Measurements from ENCODE around the gene YTHDF2. TPM values are rescaled to one million over a fixed set of nuclear protein-coding genes. Genes with fewer than 3 reads are reported as not detected.

The YTHDF2 gene
- total RNA-seq, 1 experiment from 2014 or later = 51.5 TPM

DNA sequence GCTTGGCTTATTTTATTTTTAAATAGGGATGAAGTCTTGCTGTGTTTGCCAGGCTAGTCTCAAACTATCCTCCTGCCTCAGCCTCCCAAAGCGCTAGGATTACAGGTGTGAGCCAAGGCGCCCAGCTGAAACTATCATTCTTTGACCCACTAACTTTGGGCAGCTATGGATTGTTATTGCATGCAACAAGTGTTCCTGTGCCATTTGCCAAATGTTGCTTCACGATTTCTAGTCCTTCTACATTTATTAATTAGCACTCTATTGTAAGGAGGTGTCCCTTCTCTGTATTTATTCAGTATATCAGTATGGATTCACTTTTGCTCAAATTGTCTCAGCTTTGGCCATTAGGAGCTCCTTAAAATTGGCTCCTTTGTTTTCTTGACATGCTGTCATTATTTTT, 36.4 kb downstream of the YTHDF2 start:
- Histone ChIP-seq H3K9me3 (no peaks in the 10 kb centered on the region), H3K4me3 (ENCODE audit: low read depth, low read length) (no peak overlapping the region), H3K4me1 (no peaks in the 10 kb centered on the region), H3K27me3 (replicated peaks; ENCODE audit: control insufficient read depth, insufficient read depth, low read length) (no peaks in the 10 kb centered on the region), H3K36me3 (ENCODE audit: control insufficient read depth, insufficient read depth, low read length) (no peaks in the 10 kb centered on the region)
- Mint-ChIP-seq H3K36me3 (ENCODE audit: insufficient read depth, unreplicated experiment) (peaks cover 27% of the 10 kb centered on the region), H3K9me3 (ENCODE audit: unreplicated experiment) (no peaks in the 10 kb centered on the region), H3K27ac (ENCODE audit: unreplicated experiment) (no peak overlapping the region), H3K4me1 (ENCODE audit: low read depth, unreplicated experiment) (no peaks in the 10 kb centered on the region), H3K4me3 (ENCODE audit: unreplicated experiment) (no peak overlapping the region), H3K27me3 (ENCODE audit: insufficient read depth, unreplicated experiment) (no peaks in the 10 kb centered on the region)
- no peak for DNase-seq
- intact Hi-C loops (cut with micrococcal nuclease; ENCODE audit: unreplicated experiment) = no loop called here
- ChIA-PET POLR2A (no interaction called here), CTCF (no interaction called here)
- TF ChIP-seq, protein P1, sequence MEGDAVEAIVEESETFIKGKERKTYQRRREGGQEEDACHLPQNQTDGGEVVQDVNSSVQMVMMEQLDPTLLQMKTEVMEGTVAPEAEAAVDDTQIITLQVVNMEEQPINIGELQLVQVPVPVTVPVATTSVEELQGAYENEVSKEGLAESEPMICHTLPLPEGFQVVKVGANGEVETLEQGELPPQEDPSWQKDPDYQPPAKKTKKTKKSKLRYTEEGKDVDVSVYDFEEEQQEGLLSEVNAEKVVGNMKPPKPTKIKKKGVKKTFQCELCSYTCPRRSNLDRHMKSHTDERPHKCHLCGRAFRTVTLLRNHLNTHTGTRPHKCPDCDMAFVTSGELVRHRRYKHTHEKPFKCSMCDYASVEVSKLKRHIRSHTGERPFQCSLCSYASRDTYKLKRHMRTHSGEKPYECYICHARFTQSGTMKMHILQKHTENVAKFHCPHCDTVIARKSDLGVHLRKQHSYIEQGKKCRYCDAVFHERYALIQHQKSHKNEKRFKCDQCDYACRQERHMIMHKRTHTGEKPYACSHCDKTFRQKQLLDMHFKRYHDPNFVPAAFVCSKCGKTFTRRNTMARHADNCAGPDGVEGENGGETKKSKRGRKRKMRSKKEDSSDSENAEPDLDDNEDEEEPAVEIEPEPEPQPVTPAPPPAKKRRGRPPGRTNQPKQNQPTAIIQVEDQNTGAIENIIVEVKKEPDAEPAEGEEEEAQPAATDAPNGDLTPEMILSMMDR (IDR thresholded peaks at IDR 0.05; ENCODE audit: insufficient read depth in 1 of 2, low read depth in 1 of 2, low read length in 1 of 2, severe bottlenecking in 1 of 2, unreplicated experiment in 1 of 2) = no peak
- no TSS peak for BruUV-seq (replicated peaks)

DNA sequence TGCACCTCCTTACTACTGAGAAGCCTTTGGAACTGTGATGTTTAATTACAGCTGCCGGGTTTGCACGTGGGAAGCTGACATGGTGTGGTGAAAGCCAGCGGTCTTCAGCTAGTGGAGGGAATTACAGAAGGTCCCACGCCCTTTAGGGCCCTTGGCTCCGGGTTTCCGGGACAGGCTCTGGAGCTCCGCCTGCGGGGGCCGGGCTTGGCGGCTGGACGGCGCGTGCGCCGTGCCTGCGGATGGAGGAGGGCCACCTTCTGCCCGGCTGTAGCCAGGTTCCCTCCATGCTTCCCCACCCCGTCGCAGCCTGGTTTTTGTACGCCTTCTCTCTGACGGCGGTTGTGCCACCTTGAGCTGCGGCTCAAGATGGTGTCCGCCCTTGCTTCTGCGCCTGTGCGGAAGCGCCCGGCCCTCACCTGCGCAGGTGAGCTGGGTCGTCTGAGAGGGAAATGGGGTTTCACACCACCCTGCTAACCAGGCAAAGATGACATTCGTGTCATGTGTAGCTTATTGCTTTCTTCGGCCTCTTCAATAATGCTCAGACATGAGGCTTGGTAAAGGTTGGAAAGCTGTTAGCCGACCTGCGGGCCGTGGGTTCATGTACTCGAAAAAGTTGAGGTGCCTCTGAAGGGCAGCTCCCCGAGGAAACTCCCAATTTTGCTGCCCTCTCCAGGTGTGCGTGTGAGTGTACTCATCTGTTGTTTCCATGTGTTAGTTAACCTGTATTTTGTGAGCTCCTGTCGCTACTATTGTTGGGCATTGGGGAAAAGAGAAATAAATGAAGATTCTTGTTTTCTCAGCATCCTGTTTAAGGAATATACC, 38.6 kb downstream of the YTHDF2 start:
- TF ChIP-seq, protein P1 (IDR thresholded peaks at IDR 0.05; ENCODE audit: insufficient read depth in 1 of 2, low read depth in 1 of 2, low read length in 1 of 2, severe bottlenecking in 1 of 2, unreplicated experiment in 1 of 2) = no peak

DNA sequence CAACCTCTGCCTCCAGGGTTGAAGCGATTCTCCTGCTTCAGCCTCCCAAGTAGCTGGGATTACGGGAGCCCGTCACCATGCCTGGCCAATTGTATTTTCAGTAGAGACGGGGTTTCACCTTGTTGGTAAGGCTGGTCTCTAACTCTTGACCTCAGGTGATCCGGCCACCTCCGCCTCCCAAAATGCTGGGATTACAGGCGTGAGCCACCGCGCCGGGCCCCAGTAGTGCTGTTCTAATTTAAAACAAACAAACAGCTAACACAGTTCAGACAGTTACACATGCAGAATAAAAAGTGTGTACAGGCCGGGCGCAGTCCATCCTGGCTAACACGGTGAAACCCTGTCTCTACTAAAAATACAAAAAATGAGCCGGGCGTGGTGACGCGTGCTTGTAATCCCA, 39.6 kb downstream of the YTHDF2 start:
- no peaks in the 10 kb centered on the region for H3K4me1 Mint-ChIP-seq (ENCODE audit: low read depth, unreplicated experiment)
- H3K4me3 Mint-ChIP-seq (ENCODE audit: unreplicated experiment) = no peak overlapping the region
- ChIA-PET CTCF (no interaction called here), POLR2A (no interaction called here)
- TF ChIP-seq, protein P1 (IDR thresholded peaks at IDR 0.05; ENCODE audit: insufficient read depth in 1 of 2, low read depth in 1 of 2, low read length in 1 of 2, severe bottlenecking in 1 of 2, unreplicated experiment in 1 of 2) = no peak
- no peak for DNase-seq
- H3K27me3 Mint-ChIP-seq (ENCODE audit: insufficient read depth, unreplicated experiment) = no peaks in the 10 kb centered on the region
- no peaks in the 10 kb centered on the region for H3K9me3 Mint-ChIP-seq (ENCODE audit: unreplicated experiment)
- H3K27me3 ChIP-seq (replicated peaks; ENCODE audit: control insufficient read depth, insufficient read depth, low read length) = no peaks in the 10 kb centered on the region
- no peaks in the 10 kb centered on the region for H3K9me3 ChIP-seq
- no peak overlapping the region for H3K4me3 ChIP-seq (ENCODE audit: low read depth, low read length)
- no peak overlapping the region for H3K27ac Mint-ChIP-seq (ENCODE audit: unreplicated experiment)
- peaks cover 9% of the 10 kb centered on the region for H3K36me3 Mint-ChIP-seq (ENCODE audit: insufficient read depth, unreplicated experiment)
- H3K36me3 ChIP-seq (ENCODE audit: control insufficient read depth, insufficient read depth, low read length) = no peaks in the 10 kb centered on the region
- BruUV-seq (replicated peaks) = no TSS peak
- no peaks in the 10 kb centered on the region for H3K4me1 ChIP-seq
- intact Hi-C loops (cut with micrococcal nuclease; ENCODE audit: unreplicated experiment) = no loop called here

More for the DNA sequence above, 38.6 kb downstream of the YTHDF2 start:
- no peaks in the 10 kb centered on the region for H3K4me1 Mint-ChIP-seq (ENCODE audit: low read depth, unreplicated experiment)
- H3K27me3 Mint-ChIP-seq (ENCODE audit: insufficient read depth, unreplicated experiment) = no peaks in the 10 kb centered on the region
- CTCF ChIA-PET = no interaction called here
- POLR2A ChIA-PET = no interaction called here
- no peaks in the 10 kb centered on the region for H3K9me3 ChIP-seq
- no peak overlapping the region for H3K27ac Mint-ChIP-seq (ENCODE audit: unreplicated experiment)
- no peak for DNase-seq
- H3K4me1 ChIP-seq = no peaks in the 10 kb centered on the region
- H3K4me3 ChIP-seq (ENCODE audit: low read depth, low read length) = no peak overlapping the region
- intact Hi-C loops (cut with micrococcal nuclease; ENCODE audit: unreplicated experiment) = no loop called here
- no peaks in the 10 kb centered on the region for H3K36me3 ChIP-seq (ENCODE audit: control insufficient read depth, insufficient read depth, low read length)
- BruUV-seq (replicated peaks) = no TSS peak
- no peaks in the 10 kb centered on the region for H3K9me3 Mint-ChIP-seq (ENCODE audit: unreplicated experiment)
- H3K4me3 Mint-ChIP-seq (ENCODE audit: unreplicated experiment) = no peak overlapping the region
- no peaks in the 10 kb centered on the region for H3K27me3 ChIP-seq (replicated peaks; ENCODE audit: control insufficient read depth, insufficient read depth, low read length)
- peaks cover 15% of the 10 kb centered on the region for H3K36me3 Mint-ChIP-seq (ENCODE audit: insufficient read depth, unreplicated experiment)
